ENCODE results near the gene IL17B. TPM values are rescaled to one million over a fixed set of nuclear protein-coding genes. Genes with fewer than 3 reads are reported as not detected.

IL17B gene
- total and polyA plus RNA-seq, 9 of the 15 experiments (the other 6 are each of a cell fraction or from before 2014, with no cell fraction given) = 0.28 to 2.6 (median 0.53) TPM; not detected in 2

GRCh38 chr5:149419859-149420544 lies 40.9 kb upstream of the IL17B start (continued):
- TF ChIP-seq IRF9 (tag; IDR thresholded peaks at IDR 0.05) (no peak), ZNF639 (CRISPR knock-in tag; conservative IDR thresholded peaks at IDR 0.05 in 1 of 2, IDR thresholded peaks at IDR 0.05 in 1 of 2) (no peak), YY1 (IDR thresholded peaks at IDR 0.05; ENCODE audit: borderline replicate concordance in 1 of 3, control insufficient read depth in 1 of 3, extremely low read depth in 1 of 3, insufficient read depth in 3 of 3, insufficient read length in 1 of 3, insufficient replicate concordance in 2 of 3, low read depth in 1 of 3, low read length in 2 of 3) (peak in 1 of 3 experiments; percentile 11), CREBBP (IDR thresholded peaks at IDR 0.05; ENCODE audit: low read depth, low read length) (no peak), SREBF1 (IDR thresholded peaks at IDR 0.05; ENCODE audit: borderline replicate concordance, low read depth, low read length) (no peak), PTTG1 (tag; IDR thresholded peaks at IDR 0.05; ENCODE audit: low read depth) (no peak), ZFP36 (IDR thresholded peaks at IDR 0.05; ENCODE audit: low read depth, low read length, partially characterized antibody) (peak; percentile 85), GABPA (tag; conservative IDR thresholded peaks at IDR 0.05; ENCODE audit: low read depth) (peak; percentile 21; the same call in 1 of the 2 replicates), BCOR (IDR thresholded peaks at IDR 0.05) (peak; percentile 85), CBX3 (IDR thresholded peaks at IDR 0.05; ENCODE audit: borderline replicate concordance in 1 of 2, low read length in 2 of 2) (no peak), ETV5 (CRISPR knock-in tag; IDR thresholded peaks at IDR 0.05; ENCODE audit: low read depth) (peak; percentile 32; the same call in 1 of the 2 replicates), HDGF (IDR thresholded peaks at IDR 0.05) (no peak), POLR2G (IDR thresholded peaks at IDR 0.05; ENCODE audit: low read depth, low read length) (no peak), ESRRA (IDR thresholded peaks at IDR 0.05; ENCODE audit: borderline replicate concordance, low read depth) (0 out of 2 replicates have a peak, but pooled peaks have one; percentile 38), NKRF (IDR thresholded peaks at IDR 0.05; ENCODE audit: borderline replicate concordance) (no peak), ETV1 (tag; conservative IDR thresholded peaks at IDR 0.05; ENCODE audit: low read depth) (peak; percentile 52; the same call in 1 of the 2 replicates), FOXJ2 (tag; IDR thresholded peaks at IDR 0.05) (no peak), JUN (IDR thresholded peaks at IDR 0.05; ENCODE audit: borderline replicate concordance, low read depth, low read length) (no peak), JUN (CRISPR knock-in tag; IDR thresholded peaks at IDR 0.05; ENCODE audit: borderline replicate concordance) (no peak), XRCC3 (IDR thresholded peaks at IDR 0.05) (no peak), ADNP (tag; IDR thresholded peaks at IDR 0.05) (no peak), HDAC2 (IDR thresholded peaks at IDR 0.05) (peak; percentile 73; the same call in 1 of the 2 replicates), SMARCA5 (IDR thresholded peaks at IDR 0.05) (0 out of 2 replicates have a peak, but pooled peaks have one; percentile 28)

Measured in K562 (cell line).